ENCODE data around the gene TMEM132D. TPM values are rescaled to one million over a fixed set of nuclear protein-coding genes. Genes with fewer than 3 reads are reported as not detected.

The TMEM132D gene
- total RNA-seq, 1 experiment from 2014 or later, result 1.4 TPM

GRCh38 chr12:129393357-129393937, 510.4 kb downstream of the TMEM132D start:
- ATAC-seq (no peak), DNase-seq (ENCODE audit: low spot score) (no peak)
- peaks cover 45% of the 10 kb centered on the region for H3K36me3 Mint-ChIP-seq
- no peaks in the 10 kb centered on the region; the same call in 1 of the 2 replicates for H3K27me3 Mint-ChIP-seq (ENCODE audit: low read depth)
- CTCF ChIA-PET, result no interaction called here
- TF ChIP-seq RELA (CRISPR knock-in tag; IDR thresholded peaks at IDR 0.05; ENCODE audit: borderline replicate concordance) (no peak), ATF2 (CRISPR knock-in tag; IDR thresholded peaks at IDR 0.05; ENCODE audit: borderline replicate concordance, low read depth) (no peak), IRF2 (CRISPR knock-in tag; IDR thresholded peaks at IDR 0.05; ENCODE audit: borderline replicate concordance, low read depth) (no peak), ZNF396 (CRISPR knock-in tag; IDR thresholded peaks at IDR 0.05; ENCODE audit: borderline replicate concordance) (no peak), ZNF121 (CRISPR knock-in tag; IDR thresholded peaks at IDR 0.05) (no peak), PRRX2 (CRISPR knock-in tag; IDR thresholded peaks at IDR 0.05) (no peak), CBFB (CRISPR knock-in tag; IDR thresholded peaks at IDR 0.05; ENCODE audit: low read depth) (no peak), E2F1 (CRISPR knock-in tag; IDR thresholded peaks at IDR 0.05) (no peak), SMAD3 (CRISPR knock-in tag; IDR thresholded peaks at IDR 0.05; ENCODE audit: borderline replicate concordance) (no peak), TCF7 (CRISPR knock-in tag; IDR thresholded peaks at IDR 0.05; ENCODE audit: low read depth) (no peak), MYBL2 (CRISPR knock-in tag; IDR thresholded peaks at IDR 0.05) (no peak), GABPB1 (CRISPR knock-in tag; IDR thresholded peaks at IDR 0.05) (no peak), ELF4 (CRISPR knock-in tag; IDR thresholded peaks at IDR 0.05; ENCODE audit: low read depth) (no peak), ATF1 (CRISPR knock-in tag; IDR thresholded peaks at IDR 0.05) (no peak), CTCF (IDR thresholded peaks at IDR 0.05) (no peak), E2F4 (CRISPR knock-in tag; IDR thresholded peaks at IDR 0.05; ENCODE audit: borderline replicate concordance, low read depth) (no peak), ZSCAN18 (CRISPR knock-in tag; IDR thresholded peaks at IDR 0.05) (no peak), E2F5 (CRISPR knock-in tag; IDR thresholded peaks at IDR 0.05) (no peak)
- H3K4me1 Mint-ChIP-seq, result no peaks in the 10 kb centered on the region
- H3K4me3 Mint-ChIP-seq, result no peak overlapping the region
- H3K27ac Mint-ChIP-seq, result no peak overlapping the region
- POLR2A ChIA-PET, result no interaction called here
- peaks cover 48% of the 10 kb centered on the region for H3K9me3 Mint-ChIP-seq

GRCh38 chr12:129385637-129385990, 518.2 kb downstream of the TMEM132D start:
- H3K9me3 Mint-ChIP-seq, result peaks cover 41% of the 10 kb centered on the region
- no peak overlapping the region for H3K4me3 Mint-ChIP-seq
- ChIA-PET POLR2A (no interaction called here), CTCF (no interaction called here)
- no peaks in the 10 kb centered on the region for H3K4me1 Mint-ChIP-seq
- no peak for DNase-seq (ENCODE audit: low spot score)
- no peak for ATAC-seq
- peaks cover 5% of the 10 kb centered on the region for H3K27me3 Mint-ChIP-seq (ENCODE audit: low read depth)
- H3K27ac Mint-ChIP-seq, result no peak overlapping the region
- peaks cover 39% of the 10 kb centered on the region for H3K36me3 Mint-ChIP-seq
- no peak for TF ChIP-seq NR1H2 (CRISPR knock-in tag; IDR thresholded peaks at IDR 0.05)
- TF ChIP-seq ZNF423 (CRISPR knock-in tag; IDR thresholded peaks at IDR 0.05), result no peak
- no peak for TF ChIP-seq IRF1 (CRISPR knock-in tag; IDR thresholded peaks at IDR 0.05)
- no peak for TF ChIP-seq NR3C1 (CRISPR knock-in tag; conservative IDR thresholded peaks at IDR 0.05; ENCODE audit: low read depth)
- TF ChIP-seq ESRRA (CRISPR knock-in tag; IDR thresholded peaks at IDR 0.05; ENCODE audit: borderline replicate concordance), result no peak
- TF ChIP-seq JAZF1 (CRISPR knock-in tag; IDR thresholded peaks at IDR 0.05), result no peak
- no peak for TF ChIP-seq ERG (CRISPR knock-in tag; IDR thresholded peaks at IDR 0.05)

Data from WTC11 (cell line).